ENCODE results near the gene IGSF8. TPM values are rescaled to one million over a fixed set of nuclear protein-coding genes. Genes with fewer than 3 reads are reported as not detected.
A peak's percentile ranks its signal among the peaks of the same experiment; 100 is the strongest.

Gene IGSF8
- total RNA-seq, 1 experiment from 2014 or later: 56.2 TPM

GRCh38 chr1:160127865-160128523 is 29.6 kb upstream of the IGSF8 start:
- no peak overlapping the region for H3K4me3 Mint-ChIP-seq
- DNase-seq: no peak
- peaks cover 2% of the 10 kb centered on the region for H3K27me3 Mint-ChIP-seq (ENCODE audit: low read depth)
- no peak overlapping the region for H3K14ac ChIP-seq (ENCODE audit: insufficient read depth, low read length)
- H3K27me3 ChIP-seq (ENCODE audit: insufficient read depth, low read length): no peaks in the 10 kb centered on the region
- no peak overlapping the region for H3K18ac ChIP-seq (ENCODE audit: insufficient read length, low read depth, low read length)
- no peak overlapping the region for H2BK120ac ChIP-seq (ENCODE audit: low read depth, low read length, poor library complexity, severe bottlenecking)
- H3K4ac ChIP-seq (ENCODE audit: low read depth, low read length): no peak overlapping the region
- peaks cover 0 to 73% (median 72%) of the 10 kb centered on the region in 3 experiments; a peak in 5 of 7 replicates for H3K36me3 Mint-ChIP-seq (ENCODE audit: insufficient read depth in 1 of 3, low read depth in 3 of 3)
- no peak overlapping the region for H2BK20ac ChIP-seq (ENCODE audit: low read depth, low read length, poor library complexity, severe bottlenecking)
- peak overlapping the region in 1 of 3 experiments; percentile 4; a peak in 2 of 7 replicates for H3K27ac Mint-ChIP-seq
- H3K79me2 ChIP-seq (ENCODE audit: insufficient read depth, low read length): no peaks in the 10 kb centered on the region
- no peaks in the 10 kb centered on the region for H3K79me1 ChIP-seq (ENCODE audit: insufficient read depth, low read depth, low read length, poor library complexity, severe bottlenecking)
- H4K20me1 ChIP-seq (ENCODE audit: control insufficient read depth, insufficient read depth, insufficient read length): no peaks in the 10 kb centered on the region
- WGBS (ENCODE audit: extremely low coverage, insufficient read length, low lambda C conversion rate): no CpG with 5 or more reads among the region's 7 CpGs
- H4K91ac ChIP-seq (ENCODE audit: insufficient read length, low read depth, low read length): no peak overlapping the region
- H3K9me3 ChIP-seq (ENCODE audit: control insufficient read depth, low read depth, low read length): no peaks in the 10 kb centered on the region
- H2BK5ac ChIP-seq (ENCODE audit: insufficient read length, low read length): no peak overlapping the region
- no peak overlapping the region for H2AFZ ChIP-seq (ENCODE audit: low read length)
- no peak overlapping the region for H3K23ac ChIP-seq (ENCODE audit: insufficient read length, low read depth, low read length)
- H2BK15ac ChIP-seq (ENCODE audit: low read depth, low read length): no peak overlapping the region
- H3K4me1 ChIP-seq (ENCODE audit: insufficient read depth, low read length): no peaks in the 10 kb centered on the region; the same call in 1 of the 2 replicates
- H4K5ac ChIP-seq (ENCODE audit: insufficient read length, low read depth, low read length): no peak overlapping the region
- no peak overlapping the region for H3K4me2 ChIP-seq (ENCODE audit: insufficient read depth, insufficient read length, low read length)
- H3T11ph ChIP-seq (ENCODE audit: low read length): no peak overlapping the region
- H2BK12ac ChIP-seq (ENCODE audit: insufficient read length, low read depth, low read length): no peak overlapping the region
- no peaks in the 10 kb centered on the region for H3K9me3 Mint-ChIP-seq
- no peak for TF ChIP-seq CTCF (conservative IDR thresholded peaks at IDR 0.05)
- H3K23me2 ChIP-seq (ENCODE audit: insufficient read length, low read depth, low read length, poor library complexity, severe bottlenecking): no peaks in the 10 kb centered on the region
- peaks cover 6 to 11% of the 10 kb centered on the region in 2 experiments for H3K4me1 Mint-ChIP-seq
- H2AK5ac ChIP-seq (ENCODE audit: insufficient read length, low read length): no peak overlapping the region
- no peak overlapping the region for H4K8ac ChIP-seq (replicated peaks; ENCODE audit: insufficient read length, low read depth, low read length)
- no peak overlapping the region for H3K27ac ChIP-seq (ENCODE audit: insufficient read length, low read depth, low read length)
- no peak overlapping the region for H3K56ac ChIP-seq (ENCODE audit: insufficient read length, low read depth, low read length)
- H3K9ac ChIP-seq (ENCODE audit: extremely low read depth, insufficient read length, low read length): no peak overlapping the region

All from H9 (cell line).